COLO668 (cell line): Measurements from ENCODE around the gene ANKRD18A.
"Not testable (repeated sequence)": the region's sequence is repeated elsewhere in the genome, so short reads cannot be mapped to it uniquely, and the experiment has no call there.

Source experiments
- DNase-seq: peaks from one replicate; lab custom pipeline; 2025; ENCODE audit not compliant: unreplicated experiment; lab: John Stamatoyannopoulos, UW

ANKRD18A gene

GRCh38 chr9:38546497-38547163, 73.8 kb downstream of the ANKRD18A start:
- DNase-seq: not testable (repeated sequence)

- DNase-seq: not testable (repeated sequence)
Measured at GRCh38 chr9:38540535-38540934, 79.9 kb downstream of the ANKRD18A start.

GRCh38 chr9:38529317-38529716, 91.1 kb downstream of the ANKRD18A start:
- DNase-seq: no peak

- no peak for DNase-seq
Measured at GRCh38 chr9:38527503-38527902, 92.9 kb downstream of the ANKRD18A start.

GRCh38 chr9:38526591-38526990, 93.8 kb downstream of the ANKRD18A start:
- no peak for DNase-seq

- no peak for DNase-seq
Measured at GRCh38 chr9:38523121-38523520, 97.3 kb downstream of the ANKRD18A start.

GRCh38 chr9:38521762-38522161, 98.6 kb downstream of the ANKRD18A start:
- DNase-seq: no peak
